Measurements from ENCODE around the gene ERC2. TPM values are rescaled to one million over a fixed set of nuclear protein-coding genes. Genes with fewer than 3 reads are reported as not detected.

The ERC2 gene
- total RNA-seq, 1 donor from 2014 or later = 0.11 TPM

DNA sequence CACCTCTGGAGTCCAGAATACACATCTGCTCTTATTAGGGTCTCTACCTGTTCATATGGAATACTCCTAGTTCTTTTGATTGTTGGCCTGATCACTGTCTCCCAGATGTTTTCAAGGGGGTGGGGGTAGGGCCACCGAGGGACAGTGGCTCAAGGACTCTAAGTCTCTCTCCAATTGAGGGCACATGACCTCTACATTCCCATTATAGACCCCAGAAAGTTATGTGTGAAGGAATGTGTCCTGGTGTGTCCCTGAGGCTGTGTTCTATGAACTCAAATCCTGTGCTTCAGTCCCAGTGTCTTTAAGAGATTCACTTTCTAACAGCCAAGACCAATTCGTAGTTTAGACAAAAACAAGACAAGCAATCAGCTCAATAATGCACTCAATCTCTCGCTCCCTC lies 357.4 kb downstream of the ERC2 start:
- H3K27ac ChIP-seq = no peak overlapping the region
- no peaks in the 10 kb centered on the region for H3K4me1 ChIP-seq
- no peak overlapping the region for H3K4me3 ChIP-seq
- DNase-seq (ENCODE audit: low spot score in 2 of 2) = no peak
- H3K27me3 ChIP-seq = no peaks in the 10 kb centered on the region
- TF ChIP-seq, protein P1, sequence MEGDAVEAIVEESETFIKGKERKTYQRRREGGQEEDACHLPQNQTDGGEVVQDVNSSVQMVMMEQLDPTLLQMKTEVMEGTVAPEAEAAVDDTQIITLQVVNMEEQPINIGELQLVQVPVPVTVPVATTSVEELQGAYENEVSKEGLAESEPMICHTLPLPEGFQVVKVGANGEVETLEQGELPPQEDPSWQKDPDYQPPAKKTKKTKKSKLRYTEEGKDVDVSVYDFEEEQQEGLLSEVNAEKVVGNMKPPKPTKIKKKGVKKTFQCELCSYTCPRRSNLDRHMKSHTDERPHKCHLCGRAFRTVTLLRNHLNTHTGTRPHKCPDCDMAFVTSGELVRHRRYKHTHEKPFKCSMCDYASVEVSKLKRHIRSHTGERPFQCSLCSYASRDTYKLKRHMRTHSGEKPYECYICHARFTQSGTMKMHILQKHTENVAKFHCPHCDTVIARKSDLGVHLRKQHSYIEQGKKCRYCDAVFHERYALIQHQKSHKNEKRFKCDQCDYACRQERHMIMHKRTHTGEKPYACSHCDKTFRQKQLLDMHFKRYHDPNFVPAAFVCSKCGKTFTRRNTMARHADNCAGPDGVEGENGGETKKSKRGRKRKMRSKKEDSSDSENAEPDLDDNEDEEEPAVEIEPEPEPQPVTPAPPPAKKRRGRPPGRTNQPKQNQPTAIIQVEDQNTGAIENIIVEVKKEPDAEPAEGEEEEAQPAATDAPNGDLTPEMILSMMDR (IDR thresholded peaks at IDR 0.05) = no peak
- H3K36me3 ChIP-seq = no peaks in the 10 kb centered on the region
- H3K9me3 ChIP-seq = no peaks in the 10 kb centered on the region
- intact Hi-C loops (cut with DNase I) = no loop called here

DNA sequence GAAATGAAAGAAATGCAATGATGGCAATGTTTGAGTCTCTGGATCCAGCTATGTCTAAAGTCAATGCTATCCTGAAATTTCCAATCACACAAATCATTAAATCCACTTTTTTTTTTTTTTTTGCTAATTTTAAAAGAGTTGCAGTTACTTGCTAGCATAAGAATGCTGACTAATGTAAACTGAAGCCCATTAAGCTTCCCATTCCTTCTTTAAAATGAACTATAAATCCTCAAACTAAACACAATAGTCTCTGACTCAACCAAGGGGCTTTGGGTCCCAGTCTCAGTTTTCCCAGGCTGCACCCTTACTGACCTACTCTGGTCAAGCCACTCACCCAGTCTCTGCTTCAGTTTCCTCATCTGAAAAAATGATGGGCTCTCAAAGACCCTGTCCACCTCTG lies 361.1 kb downstream of the ERC2 start:
- TF ChIP-seq, protein P1 (IDR thresholded peaks at IDR 0.05) = no peak
- no peak overlapping the region for H3K4me3 ChIP-seq
- no peaks in the 10 kb centered on the region for H3K27me3 ChIP-seq
- intact Hi-C loops (cut with DNase I) = no loop called here
- H3K9me3 ChIP-seq = no peaks in the 10 kb centered on the region
- no peak overlapping the region for H3K27ac ChIP-seq
- H3K4me1 ChIP-seq = no peaks in the 10 kb centered on the region
- no peaks in the 10 kb centered on the region for H3K36me3 ChIP-seq
- no peak for DNase-seq (ENCODE audit: low spot score in 2 of 2)

DNA sequence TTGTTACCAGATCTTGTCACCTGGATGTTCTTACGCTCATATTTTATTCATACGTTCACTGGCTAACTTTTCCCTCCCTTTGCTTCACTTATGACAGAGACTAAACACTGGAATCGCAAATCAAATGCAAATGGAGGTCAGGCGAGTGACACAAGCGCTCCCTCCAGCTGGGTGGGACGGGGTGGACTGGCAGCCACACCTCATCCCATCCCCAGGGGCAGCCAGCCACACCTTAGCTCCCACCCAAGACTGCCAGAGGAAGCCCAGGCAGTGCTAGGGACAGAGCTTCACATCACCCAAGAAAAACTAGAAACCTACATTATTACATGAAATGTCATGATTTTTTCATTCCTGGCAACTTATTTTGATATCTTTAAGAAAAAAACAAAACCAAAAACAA lies 366.2 kb downstream of the ERC2 start:
- Histone ChIP-seq H3K9me3 (no peaks in the 10 kb centered on the region), H3K27me3 (no peaks in the 10 kb centered on the region), H3K27ac (no peak overlapping the region), H3K4me1 (no peaks in the 10 kb centered on the region), H3K4me3 (no peak overlapping the region), H3K36me3 (no peaks in the 10 kb centered on the region)
- intact Hi-C loops (cut with DNase I) = no loop called here
- TF ChIP-seq, protein P1 (IDR thresholded peaks at IDR 0.05) = no peak
- no peak for DNase-seq (ENCODE audit: low spot score in 2 of 2)

DNA sequence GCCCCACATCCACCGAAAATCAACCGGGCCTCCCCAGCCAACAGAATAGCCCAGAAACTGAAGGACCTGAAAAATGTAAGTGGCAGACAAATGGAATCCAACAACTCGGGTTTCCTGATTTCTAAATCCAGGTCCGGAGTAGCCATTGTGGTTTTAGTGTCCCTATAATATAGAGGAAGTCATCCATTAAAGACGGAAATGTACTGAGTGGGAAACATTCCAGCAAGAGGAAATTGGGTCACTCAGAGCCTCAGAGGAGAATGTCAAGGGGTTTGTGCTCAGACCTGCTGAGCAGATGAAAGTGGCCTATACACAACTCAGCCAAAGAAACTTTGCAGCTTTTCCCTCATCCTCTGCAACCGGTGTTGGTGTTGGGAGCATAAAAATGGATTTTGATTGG lies 366.7 kb downstream of the ERC2 start:
- H3K27ac ChIP-seq = no peak overlapping the region
- no peaks in the 10 kb centered on the region for H3K36me3 ChIP-seq
- DNase-seq (ENCODE audit: low spot score in 2 of 2) = no peak
- no peak overlapping the region for H3K4me3 ChIP-seq
- H3K4me1 ChIP-seq = no peaks in the 10 kb centered on the region
- no peaks in the 10 kb centered on the region for H3K27me3 ChIP-seq
- intact Hi-C loops (cut with DNase I) = no loop called here
- TF ChIP-seq, protein P1 (IDR thresholded peaks at IDR 0.05) = no peak
- no peaks in the 10 kb centered on the region for H3K9me3 ChIP-seq

DNA sequence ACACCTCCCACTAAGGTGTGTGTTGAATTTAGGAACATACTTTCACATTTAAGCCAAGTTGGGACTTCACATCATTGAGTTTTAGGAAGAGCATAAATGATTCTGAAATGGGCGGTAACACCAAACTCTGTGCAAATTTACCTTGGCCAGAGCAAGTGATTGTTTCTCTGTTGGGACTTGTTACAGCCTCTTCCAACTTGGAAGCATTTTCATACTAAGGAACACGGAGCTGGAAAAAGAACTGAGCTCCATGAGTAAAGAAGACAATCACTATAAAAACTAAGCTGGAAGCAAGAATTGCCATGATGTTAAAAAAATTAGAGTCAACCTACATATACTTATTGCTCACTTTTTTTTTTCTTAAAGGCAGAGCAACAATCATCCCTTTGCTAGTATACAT lies 371.3 kb downstream of the ERC2 start:
- intact Hi-C loops (cut with DNase I) = no loop called here
- Histone ChIP-seq H3K4me3 (no peak overlapping the region), H3K9me3 (no peaks in the 10 kb centered on the region), H3K27me3 (no peaks in the 10 kb centered on the region), H3K4me1 (no peaks in the 10 kb centered on the region), H3K36me3 (no peaks in the 10 kb centered on the region), H3K27ac (no peak overlapping the region)
- no peak for DNase-seq (ENCODE audit: low spot score in 2 of 2)
- TF ChIP-seq, protein P1 (IDR thresholded peaks at IDR 0.05) = no peak

DNA sequence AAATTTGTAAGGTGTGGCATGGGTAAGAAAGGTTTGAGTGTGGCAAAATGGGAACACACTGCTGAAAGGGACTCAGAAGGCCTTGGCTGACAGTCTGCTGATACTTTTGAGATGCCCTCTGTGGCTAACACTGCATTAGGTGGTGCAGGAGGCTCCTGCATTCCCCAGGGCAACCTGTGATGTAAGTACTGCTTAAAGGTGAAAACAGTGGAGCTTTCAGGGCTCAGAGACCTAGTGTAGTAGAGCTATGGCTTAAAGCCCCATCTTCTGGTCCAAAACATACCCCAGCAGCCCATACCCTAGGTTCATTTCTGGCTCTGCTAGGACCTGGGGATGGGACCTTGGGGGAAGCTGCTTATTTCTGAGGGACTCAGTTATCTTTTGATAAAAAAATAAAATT lies 374.1 kb downstream of the ERC2 start:
- Histone ChIP-seq H3K27ac (no peak overlapping the region), H3K36me3 (no peaks in the 10 kb centered on the region), H3K4me1 (no peaks in the 10 kb centered on the region), H3K9me3 (no peaks in the 10 kb centered on the region), H3K4me3 (no peak overlapping the region), H3K27me3 (no peaks in the 10 kb centered on the region)
- no peak for DNase-seq (ENCODE audit: low spot score in 2 of 2)
- intact Hi-C loops (cut with DNase I) = no loop called here
- TF ChIP-seq, protein P1 (IDR thresholded peaks at IDR 0.05) = no peak
